GM18951 (cell line): ENCODE data around the gene CEP85L.

Source experiments
- POLR2A ChIP-seq: IDR thresholded peaks from 4 replicates; pipeline ENCODE4 v1.6.1; 2011; ENCODE audit warnings: mild to moderate bottlenecking; ENCODE audit not compliant: insufficient read length, insufficient read depth; ENCODE audit errors: extremely low read depth
- in situ Hi-C: fragments of 300-500 bp; cut with MboI; formaldehyde crosslinking; loops from one replicate; pipeline ENCODE4 v1.12.0; 2022; ENCODE audit warnings: low sequenced_read_pairs, mixed read lengths, inconsistent platforms; ENCODE audit not compliant: unreplicated experiment

Gene CEP85L

DNA sequence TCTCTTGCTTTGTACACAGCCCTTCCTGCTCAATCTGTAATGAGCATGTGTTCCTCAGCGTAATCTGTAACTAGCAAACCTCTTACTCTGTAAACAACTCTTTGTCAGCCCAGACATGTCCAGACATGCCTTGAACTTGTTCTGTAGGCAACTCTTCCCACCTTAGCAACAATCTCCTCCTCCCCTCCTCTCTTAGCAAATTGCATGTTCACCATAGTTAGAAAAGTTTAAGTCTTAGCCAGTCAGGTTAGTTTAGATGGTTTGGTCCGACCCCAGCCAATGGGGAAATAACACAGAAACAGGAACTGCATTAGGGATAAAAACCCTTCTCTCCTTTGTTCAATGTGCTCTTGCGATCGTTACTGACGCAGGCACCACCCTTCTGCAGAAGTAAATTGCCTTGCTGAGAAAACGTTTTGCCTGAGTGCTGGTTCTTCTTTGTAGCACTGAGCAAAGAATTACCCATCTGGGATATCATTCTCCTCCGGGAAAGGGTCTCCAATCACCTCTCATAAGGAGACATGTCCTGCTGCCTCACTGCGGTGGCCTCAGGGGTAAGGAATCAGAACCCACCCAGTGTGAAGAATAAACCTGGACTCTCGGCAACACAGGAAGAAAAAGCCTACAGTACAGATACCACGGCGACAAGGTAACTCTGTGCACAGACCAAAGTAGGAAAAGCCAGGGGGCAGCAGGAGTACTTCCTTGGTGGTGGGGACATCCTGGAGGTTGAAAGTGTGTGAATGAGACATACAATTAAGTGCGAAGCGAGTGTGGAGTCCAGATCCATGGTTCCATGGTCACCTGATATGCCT is 77.1 kb downstream of the CEP85L start:
- no peak for TF ChIP-seq POLR2A
- in situ Hi-C loops = loop anchor here (25.0 kb wide), 1 partner anchor 538 kb away; no protein-coding TSS in a partner anchor

- in situ Hi-C loops = loop anchor here (25.0 kb wide), 1 partner anchor 541 kb away; no protein-coding TSS in a partner anchor
- TF ChIP-seq POLR2A = no peak
Measured at GRCh38 chr6:118571121-118571520, 80.3 kb downstream of the CEP85L start.

- in situ Hi-C loops = loop anchor here (25.0 kb wide), 1 partner anchor 543 kb away; no protein-coding TSS in a partner anchor
- TF ChIP-seq POLR2A = no peak
Measured at GRCh38 chr6:118569498-118569897, 81.9 kb downstream of the CEP85L start.

DNA sequence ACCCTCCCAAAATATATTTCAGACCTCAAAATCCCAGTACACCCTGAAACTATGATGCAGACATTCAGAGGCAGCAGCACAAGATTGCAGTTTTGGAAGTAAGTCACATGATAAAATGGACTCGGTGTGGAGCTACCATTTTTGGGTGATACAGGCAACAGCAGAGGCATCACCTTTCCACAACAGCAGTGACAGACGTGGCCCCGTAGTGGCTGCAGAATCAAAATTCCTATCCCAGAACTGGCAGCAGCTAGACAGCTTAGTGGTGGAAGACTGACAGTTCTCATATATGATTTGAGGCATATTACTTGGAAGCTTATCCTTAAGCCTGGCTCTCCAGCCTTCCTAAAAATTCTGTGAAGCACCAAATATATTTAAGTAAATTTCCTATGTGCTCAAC is 83.4 kb downstream of the CEP85L start:
- TF ChIP-seq POLR2A = no peak

DNA sequence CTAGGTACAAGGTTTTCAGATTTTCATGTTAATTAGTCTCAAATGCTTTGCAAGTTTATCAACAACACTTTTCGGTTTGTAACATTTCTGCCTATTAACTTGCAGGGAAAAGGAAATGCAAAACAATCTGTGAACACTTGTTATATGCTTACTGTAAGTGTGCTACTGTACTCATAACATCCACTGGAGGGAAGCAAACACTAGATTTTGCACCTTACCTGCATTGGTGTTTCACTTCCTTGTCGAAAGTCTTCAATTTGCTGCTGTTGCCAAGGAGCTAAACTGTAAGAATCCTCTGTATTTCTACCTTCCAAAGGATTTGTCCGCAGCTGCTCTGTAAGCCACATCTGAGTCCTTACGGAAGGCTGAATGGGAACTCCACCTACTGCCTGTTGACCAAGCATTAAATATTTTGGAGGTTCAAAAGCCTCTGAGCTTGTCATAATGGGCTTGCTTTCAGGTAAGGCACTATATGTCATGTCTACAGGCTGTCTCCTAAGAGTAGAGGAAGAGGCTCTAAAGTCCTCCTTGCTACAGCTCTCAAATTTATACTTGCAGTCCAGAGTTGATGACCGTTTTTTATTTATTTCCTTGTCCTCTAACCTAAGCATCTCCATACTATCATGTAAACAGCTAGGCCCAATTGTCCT is 86.0 kb downstream of the CEP85L start:
- no peak for TF ChIP-seq POLR2A
- in situ Hi-C loops = loop anchor here (25.0 kb wide), 1 partner anchor 547 kb away; no protein-coding TSS in a partner anchor

More for the DNA sequence above, 83.4 kb downstream of the CEP85L start:
- in situ Hi-C loops = loop anchor here (25.0 kb wide), 1 partner anchor 544 kb away; no protein-coding TSS in a partner anchor

- in situ Hi-C loops = loop anchor here (25.0 kb wide), 1 partner anchor 549 kb away; no protein-coding TSS in a partner anchor
- no peak for TF ChIP-seq POLR2A
Measured at GRCh38 chr6:118562959-118563358, 88.4 kb downstream of the CEP85L start.

- in situ Hi-C loops = loop anchor here (25.0 kb wide), 1 partner anchor 550 kb away; no protein-coding TSS in a partner anchor
Measured at GRCh38 chr6:118562248-118562647, 89.1 kb downstream of the CEP85L start.

GRCh38 chr6:118559659-118560058 is 91.7 kb downstream of the CEP85L start:
- TF ChIP-seq POLR2A = no peak
- in situ Hi-C loops = loop anchor here (10.0 to 25.0 kb wide), 2 partner anchors 275 to 553 kb away; no protein-coding TSS in a partner anchor

More at GRCh38 chr6:118562248-118562647, 89.1 kb downstream of the CEP85L start:
- no peak for TF ChIP-seq POLR2A

DNA sequence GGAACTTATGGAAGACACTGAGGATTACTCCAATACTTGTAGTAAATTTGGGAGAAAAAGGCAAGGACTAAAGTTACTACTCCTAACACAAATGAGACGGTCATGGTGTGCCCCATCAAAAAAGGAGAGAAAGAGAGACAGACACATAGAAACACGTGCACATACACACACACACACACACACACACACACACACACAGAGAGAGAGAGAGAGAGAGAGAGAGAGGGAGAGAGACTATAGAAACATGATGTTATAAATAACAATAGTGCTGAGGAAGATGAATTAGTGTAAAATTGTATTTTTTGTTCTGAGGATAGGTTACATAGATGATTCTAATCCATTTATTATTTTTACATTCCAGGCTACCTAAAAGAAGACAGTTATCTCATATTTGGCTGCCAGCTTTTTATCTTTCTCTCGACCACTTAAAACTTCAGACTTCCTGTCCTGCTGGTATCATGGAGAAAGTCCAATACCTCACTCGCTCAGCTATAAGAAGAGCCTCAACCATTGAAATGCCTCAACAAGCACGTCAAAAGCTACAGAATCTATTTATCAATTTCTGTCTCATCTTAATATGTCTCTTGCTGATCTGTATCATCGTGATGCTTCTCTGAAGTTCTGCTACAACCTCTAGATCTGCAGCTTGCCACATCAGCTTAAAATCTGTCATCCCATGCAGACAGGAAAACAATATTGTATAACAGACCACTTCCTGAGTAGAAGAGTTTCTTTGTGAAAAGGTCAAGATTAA is 92.8 kb downstream of the CEP85L start:
- in situ Hi-C loops = loop anchor here (10.0 to 25.0 kb wide), 2 partner anchors 274 to 554 kb away; no protein-coding TSS in a partner anchor
- no peak for TF ChIP-seq POLR2A

DNA sequence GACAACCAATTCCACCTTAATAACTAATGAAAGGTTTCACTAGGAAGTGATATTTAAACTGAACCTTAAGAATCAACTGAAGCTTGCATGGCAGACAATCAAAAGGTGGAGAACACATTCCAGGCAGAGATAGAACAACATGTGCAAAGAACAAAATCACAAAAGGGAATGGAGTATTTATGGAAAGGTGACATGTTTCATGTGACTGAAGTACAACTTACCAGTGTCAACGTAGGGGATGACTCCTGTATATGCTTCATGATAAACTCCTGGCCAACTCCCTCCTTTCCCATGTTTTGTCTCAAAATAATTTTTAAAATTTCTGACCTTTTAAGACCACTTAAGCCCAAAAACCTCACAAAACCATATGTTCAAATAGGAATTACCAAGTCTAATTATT is 96.7 kb downstream of the CEP85L start:
- in situ Hi-C loops = loop anchor here (10.0 to 25.0 kb wide), 2 partner anchors 270 to 558 kb away; no protein-coding TSS in a partner anchor
- no peak for TF ChIP-seq POLR2A

GRCh38 chr6:118553132-118553531 is 98.3 kb downstream of the CEP85L start:
- in situ Hi-C loops = loop anchor here (10.0 to 25.0 kb wide), 2 partner anchors 268 to 559 kb away; no protein-coding TSS in a partner anchor
- no peak for TF ChIP-seq POLR2A
